ENCODE measurements around the gene MCM3AP.
"Not testable (repeated sequence)": the region's sequence is repeated elsewhere in the genome, so short reads cannot be mapped to it uniquely, and the experiment has no call there.

The MCM3AP gene

GRCh38 chr21:46239817-46240325 is 45.5 kb downstream of the MCM3AP start:
- no peak for DNase-seq

- DNase-seq, result no peak
Measured at GRCh38 chr21:46237474-46237873, 47.9 kb downstream of the MCM3AP start.

- DNase-seq, result no peak
Measured at GRCh38 chr21:46234436-46234950, 50.9 kb downstream of the MCM3AP start.

- no peak for DNase-seq
Measured at GRCh38 chr21:46229923-46230260, 55.5 kb downstream of the MCM3AP start.

- no peak for DNase-seq
Measured at GRCh38 chr21:46229133-46229922, 56.1 kb downstream of the MCM3AP start.

GRCh38 chr21:46228345-46229051 is 56.9 kb downstream of the MCM3AP start, which contains the start of gene LSS:
Gene LSS, minus strand, starts transcription at chr21:46228774. Its CDS starts 29 bp downstream, at chr21:46228745.
- DNase-seq, result peak; percentile 99

GRCh38 chr21:46227811-46228344 is 57.5 kb downstream of the MCM3AP start:
- DNase-seq, result no peak

GRCh38 chr21:46226920-46227599 is 58.4 kb downstream of the MCM3AP start:
- DNase-seq, result no peak

GRCh38 chr21:46226146-46226545 is 59.3 kb downstream of the MCM3AP start:
- no peak for DNase-seq

- not testable (repeated sequence) for DNase-seq
Measured at GRCh38 chr21:46223661-46224060, 61.8 kb downstream of the MCM3AP start.

- DNase-seq, result no peak
Measured at GRCh38 chr21:46223217-46223616, 62.2 kb downstream of the MCM3AP start.

- no peak for DNase-seq
Measured at GRCh38 chr21:46222436-46223116, 62.8 kb downstream of the MCM3AP start.

- DNase-seq, result no peak
Measured at GRCh38 chr21:46221664-46222435, 63.6 kb downstream of the MCM3AP start.

- no peak for DNase-seq
Measured at GRCh38 chr21:46220847-46221246, 64.6 kb downstream of the MCM3AP start.

- DNase-seq, result no peak
Measured at GRCh38 chr21:46220275-46220810, 65.1 kb downstream of the MCM3AP start.

GRCh38 chr21:46219591-46220239 is 65.7 kb downstream of the MCM3AP start:
- DNase-seq, result no peak

GRCh38 chr21:46218906-46219590 is 66.4 kb downstream of the MCM3AP start:
- no peak for DNase-seq

GRCh38 chr21:46217511-46218196 is 67.8 kb downstream of the MCM3AP start:
- no peak for DNase-seq

GRCh38 chr21:46216132-46216747 is 69.2 kb downstream of the MCM3AP start:
- no peak for DNase-seq
